ENCODE results near the gene ENG.
A peak's percentile ranks its signal among the peaks of the same experiment; 100 is the strongest.
"Not testable (repeated sequence)": the region's sequence is repeated elsewhere in the genome, so short reads cannot be mapped to it uniquely, and the experiment has no call there.

ENG gene

DNA sequence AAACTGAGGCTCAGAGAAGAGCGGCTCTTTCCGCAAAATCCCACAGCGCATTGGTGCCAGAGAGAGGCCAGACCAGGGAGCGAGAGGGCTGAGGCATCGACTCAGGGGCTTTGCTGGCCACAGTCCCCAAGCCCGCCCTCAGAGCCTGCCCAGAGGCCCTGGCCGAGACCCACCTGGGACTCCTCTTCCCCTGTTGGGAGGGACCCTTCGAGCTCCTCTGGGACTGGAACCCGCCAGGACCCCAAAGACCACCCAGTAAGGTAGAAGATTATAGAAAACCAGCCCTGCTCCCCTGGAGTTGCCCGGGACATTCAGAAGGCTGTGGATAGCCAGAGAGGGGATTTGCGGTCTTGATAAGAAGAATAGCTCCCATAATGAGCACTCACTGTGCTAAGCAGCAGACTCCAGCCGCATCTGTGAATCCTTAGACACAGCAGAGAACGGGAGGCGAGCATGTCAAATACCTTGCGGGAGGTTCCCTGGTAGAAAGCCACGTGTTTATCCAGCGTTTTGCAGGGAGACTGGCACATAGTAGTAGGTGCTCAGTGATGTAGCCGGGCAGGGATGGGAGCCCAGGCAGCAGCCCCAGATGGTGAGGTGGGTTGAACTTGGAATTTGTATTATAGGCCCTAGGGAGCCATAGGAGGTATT lies 23.7 kb upstream of the ENG start:
- no peak for DNase-seq

DNA sequence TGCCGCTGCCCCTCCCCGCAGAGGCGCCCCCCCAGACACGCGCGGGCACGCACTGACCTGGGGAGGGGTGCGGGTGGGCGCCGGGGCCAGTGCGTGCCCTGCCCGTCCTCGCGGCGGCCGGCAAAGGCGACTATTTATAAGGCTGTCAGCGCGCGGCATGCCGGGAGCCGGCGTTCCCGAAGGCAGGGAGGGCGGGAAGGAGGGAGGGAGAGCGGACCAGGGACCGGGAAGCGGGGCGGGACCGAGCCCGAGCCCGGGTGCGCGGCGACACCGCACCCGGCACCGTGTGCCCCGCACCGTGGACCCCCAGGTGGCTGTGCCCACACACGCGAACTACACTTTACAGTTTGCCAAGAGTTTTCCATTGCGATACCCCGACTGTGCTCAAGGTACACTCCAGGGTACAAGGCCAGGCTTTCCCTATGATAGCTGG lies 23.1 kb upstream of the ENG start, which contains the start of gene AK1:
AK1 (minus strand) TSS at position 110 of the 433 bp plus-strand sequence. CDS start 3,058 bp downstream, outside the sequence.
- peak; percentile 66 for DNase-seq

DNA sequence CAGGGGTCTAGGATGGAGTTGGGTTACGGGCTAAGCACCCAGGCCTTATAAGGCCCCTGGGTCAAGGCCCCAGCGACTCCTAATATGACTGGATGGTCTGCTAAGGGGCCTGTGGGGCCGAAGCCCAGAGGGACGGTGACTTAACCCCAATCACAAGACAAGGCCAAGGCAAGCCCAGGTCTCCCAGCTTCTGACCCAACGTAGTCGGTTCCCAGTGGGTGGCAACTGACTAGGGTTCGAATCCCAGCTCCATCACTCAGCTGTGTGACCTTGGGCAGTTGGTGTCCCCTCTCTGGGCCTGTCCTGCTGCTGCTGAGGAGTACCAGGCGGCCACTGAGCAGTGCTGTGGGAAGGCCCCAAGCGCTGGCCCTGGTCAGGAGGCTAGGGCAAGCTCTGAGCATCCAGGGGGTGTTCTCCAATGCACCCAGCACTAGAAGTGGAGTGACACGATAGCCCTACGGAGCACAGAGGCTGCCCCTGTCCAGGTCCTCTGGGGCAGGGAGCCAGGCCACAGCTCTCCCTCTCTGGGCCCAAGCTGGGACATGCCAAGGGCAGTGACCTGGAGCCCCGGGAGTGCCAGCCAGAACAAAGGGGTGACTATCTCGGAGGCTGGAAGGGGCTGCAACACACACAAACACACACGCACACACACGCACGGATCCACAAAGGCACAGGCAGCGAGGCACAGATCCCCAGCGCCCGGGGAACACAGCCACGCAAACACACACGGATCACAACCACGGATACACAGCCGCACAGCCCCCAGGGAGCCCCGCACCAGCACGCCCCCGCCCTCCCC lies 22.5 kb upstream of the ENG start:
- DNase-seq = peak; percentile 29

DNA sequence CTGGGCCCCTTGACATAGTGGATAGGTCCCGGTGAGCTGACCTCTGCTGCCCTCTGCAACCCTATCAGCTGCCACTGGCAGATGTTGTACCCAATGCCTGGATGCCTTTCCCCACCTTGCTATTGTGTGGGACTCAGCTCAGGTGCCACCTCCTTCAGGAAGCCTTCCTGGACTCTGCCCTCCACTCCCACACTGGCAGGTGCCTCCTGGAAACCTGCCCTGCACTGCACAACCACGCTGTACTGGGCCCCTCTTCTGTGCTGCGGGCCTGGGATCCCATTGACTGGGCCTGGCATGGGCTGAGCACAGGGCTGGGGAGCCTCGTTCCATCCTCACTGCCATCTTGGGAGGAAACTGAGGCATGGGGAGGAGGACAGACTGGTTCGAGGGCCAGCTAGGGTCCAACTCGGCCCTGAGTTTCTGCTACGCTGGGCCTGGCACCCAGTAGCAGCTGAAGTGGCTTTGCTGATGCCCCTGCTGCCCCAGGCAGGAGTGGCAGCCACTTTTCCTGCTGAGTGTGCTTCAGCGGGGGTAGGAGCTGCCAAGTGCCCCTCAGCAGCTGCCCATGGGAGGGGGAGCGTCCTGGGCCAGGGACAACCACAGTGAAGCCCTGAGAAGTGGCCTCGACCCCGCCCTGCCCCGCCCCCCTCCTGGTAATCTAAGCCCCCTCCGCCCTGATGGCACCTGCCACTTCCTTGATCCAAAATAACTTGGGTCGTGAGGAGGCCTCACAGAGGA lies 21.7 kb upstream of the ENG start:
- DNase-seq = no peak

DNA sequence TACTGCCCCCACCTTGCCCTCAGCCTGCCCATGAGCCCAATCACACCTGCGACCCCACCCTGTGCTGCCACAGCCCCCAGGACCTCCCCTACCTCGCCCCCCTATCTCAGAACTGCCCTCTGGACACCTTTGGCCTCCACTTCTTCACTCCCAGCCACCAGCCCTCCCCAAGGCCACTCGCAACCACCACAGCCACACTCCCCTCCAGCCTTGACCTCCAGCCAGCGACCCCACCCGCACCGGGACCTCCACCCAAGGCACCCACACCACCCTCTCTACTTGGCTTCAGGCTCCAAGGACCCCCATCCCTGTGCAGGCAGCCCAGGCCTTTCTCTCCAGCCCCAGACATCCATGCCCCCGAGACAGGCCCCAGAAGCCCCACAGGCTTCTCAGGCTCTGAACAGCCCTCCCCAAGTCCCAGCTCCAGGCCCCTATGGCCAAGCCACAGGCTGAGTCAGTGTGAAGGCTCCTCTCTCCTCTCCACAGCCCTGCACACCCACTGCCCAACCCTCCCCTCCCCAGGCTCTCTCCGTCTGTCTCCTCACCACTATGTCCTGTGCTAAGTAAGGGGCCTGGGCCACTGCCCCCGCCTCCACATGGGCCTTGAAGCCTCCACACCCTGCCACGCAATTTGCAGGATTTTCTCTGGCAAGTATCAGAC lies 21.0 kb upstream of the ENG start:
- DNase-seq = no peak

DNA sequence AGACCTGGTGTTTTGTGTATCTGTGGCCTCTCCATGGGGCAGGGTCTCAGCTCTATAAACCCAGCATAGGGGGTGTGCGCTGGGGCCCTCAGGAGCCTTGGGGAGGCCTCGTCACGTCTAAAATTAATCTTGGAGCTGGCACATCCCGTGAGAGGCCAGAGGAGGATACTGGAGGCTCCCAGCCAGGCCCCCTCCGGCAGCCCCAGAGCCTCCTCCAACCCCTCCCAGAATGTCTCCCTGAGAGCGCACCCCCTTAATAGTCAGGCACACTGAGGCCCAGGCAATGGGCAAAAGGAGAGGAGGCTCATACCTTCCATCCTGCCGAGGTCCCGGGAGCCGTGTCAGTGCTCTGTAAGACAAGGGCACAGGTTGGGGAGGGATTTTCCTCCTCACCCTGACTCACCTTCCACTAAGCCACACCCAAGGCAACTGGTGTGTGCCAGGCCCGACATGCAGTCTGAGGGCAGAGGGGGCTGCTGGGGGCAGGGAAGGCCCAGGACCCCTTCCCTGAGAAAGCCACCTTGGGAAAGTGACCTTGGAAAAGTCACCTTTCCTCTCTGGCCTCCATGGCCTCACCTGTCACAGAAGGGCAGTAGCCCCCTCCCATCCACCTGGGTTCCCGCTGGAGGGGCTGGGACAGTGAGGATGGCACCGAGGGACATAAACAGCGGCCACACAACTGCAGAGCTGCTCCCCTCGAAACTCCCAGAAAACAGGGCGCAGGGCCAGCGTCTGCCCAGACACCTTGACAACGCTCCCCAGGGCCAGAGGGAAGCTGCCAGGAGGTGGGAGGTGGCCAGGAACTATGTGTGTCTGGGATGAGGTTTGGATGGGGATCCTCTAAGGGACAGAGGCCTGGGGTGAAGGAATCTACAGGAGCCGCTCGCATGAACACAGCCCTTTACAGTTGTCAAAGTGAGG lies 20.1 kb upstream of the ENG start:
- DNase-seq = no peak

DNA sequence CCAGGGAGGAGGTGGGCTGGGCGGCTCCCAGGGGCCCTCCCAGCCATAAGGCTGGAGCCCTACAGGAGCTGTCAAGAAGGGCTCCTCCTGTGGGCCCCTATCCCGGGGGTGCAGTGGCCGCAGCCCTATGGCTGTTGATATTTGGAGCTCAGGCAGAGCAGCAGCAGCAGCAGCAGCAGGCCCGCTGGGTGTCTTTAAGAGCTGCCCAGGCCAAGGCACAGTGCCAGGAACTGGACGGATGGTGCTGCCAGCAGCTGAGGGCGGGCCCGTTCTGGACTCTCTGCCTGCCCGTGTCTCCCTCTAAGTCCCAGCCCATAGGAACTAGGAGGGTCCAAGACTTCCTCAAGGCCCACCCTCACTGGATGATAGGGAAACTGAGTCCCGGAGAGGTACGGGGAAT lies 19.4 kb upstream of the ENG start:
- no peak for DNase-seq

DNA sequence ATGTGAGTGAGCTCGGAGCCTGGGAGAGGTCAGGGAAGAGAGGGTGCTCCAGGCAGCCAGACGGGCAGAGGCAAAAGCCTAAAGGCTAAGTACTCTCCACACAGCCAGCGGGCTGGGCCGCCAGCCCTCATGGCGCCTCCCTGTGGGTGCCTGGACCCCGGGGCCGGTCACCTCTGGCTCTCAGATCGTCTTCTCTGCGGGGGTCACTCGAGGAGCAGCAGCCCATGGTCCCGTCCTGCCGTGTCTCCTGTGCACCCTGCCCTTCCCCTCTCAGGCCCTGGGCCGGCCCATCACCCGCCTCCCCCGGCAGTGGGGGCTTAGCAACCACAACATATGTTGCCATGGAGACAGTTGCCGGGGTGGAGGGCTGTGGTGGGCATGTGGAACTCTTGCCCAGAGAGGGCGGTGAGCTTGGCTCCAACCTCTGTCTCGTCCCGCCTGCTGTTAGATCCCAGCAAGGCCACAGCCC lies 18.8 kb upstream of the ENG start:
- no peak for DNase-seq

DNA sequence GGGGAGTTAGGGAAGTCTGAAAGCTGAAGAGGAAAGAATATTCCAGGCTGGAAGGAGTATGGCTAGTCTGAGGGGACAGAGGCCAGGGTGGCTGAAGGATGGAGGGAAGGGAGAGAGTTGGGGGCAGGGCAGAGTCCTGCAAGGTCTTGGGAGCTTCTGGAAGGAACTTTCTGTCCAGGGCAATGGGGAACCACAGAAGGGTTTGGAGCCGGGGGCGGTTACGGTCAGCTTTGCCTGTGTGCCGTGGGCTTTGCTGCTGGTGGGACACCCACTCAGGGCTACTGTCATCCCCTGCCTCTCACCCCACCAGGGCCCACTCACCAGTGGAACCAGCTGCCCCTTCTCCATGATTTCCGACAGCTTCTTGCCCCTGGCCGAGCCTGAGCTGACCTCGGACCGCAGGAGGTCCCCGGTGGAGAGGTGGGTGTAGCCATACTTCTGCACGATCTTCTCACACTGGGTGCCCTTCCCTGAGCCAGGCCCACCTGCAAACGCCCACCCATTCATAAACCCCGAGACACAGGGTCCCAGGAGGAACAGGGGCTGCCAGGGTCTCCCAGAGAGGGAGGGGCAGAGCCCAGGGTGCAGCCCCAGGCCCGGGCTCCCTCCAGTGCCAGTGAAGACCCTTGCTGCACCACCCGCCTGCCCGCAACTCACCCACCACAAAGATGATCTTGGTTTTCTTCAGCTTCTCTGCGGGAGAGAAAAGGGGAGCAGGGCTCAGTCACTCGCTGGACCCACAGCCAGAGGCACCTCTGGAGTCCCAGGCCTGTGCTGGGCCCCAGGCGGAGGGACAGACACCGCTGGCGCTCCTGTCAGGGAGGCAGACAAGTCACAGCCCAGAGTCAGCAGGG lies 18.1 kb upstream of the ENG start:
- no peak for DNase-seq

DNA sequence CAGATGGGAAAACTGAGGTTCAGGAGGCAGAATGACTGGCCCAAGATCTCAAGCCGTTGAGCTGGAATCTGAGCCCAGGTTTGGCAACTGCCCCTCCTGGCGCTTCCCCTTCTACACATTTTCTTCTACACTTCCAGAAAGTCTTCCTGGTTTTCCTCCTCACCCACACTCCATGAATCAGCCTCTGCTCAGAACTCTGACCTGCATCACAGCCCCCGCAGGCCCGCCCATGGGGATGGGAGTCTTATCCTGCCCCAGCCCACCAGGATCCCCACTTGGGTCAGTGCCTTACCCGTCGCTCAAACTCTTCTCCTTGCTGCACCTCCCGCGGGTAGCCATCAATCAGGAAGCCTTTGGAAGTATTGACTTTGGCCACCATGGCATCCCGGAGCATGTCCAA lies 17.1 kb upstream of the ENG start:
- DNase-seq = no peak

DNA sequence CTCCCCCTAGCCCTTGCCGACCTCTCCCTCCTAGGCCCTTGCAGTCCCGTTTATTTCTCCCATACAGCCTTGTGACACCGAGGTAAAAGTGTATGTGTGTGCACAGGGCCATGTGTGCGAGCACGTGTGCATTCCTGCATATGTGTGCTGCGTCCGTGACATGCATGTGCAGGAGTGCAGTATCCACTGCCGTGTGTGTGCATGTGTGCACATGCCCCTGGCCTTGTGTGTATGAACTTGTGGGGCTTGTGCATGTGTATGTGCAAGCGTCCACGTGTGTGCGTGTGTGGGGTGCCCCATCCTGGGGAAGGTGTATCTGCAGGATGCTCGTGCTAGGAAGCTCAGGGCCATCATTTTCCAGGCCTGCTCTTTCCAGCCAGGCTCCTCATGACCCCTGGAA lies 16.4 kb upstream of the ENG start:
- no peak for DNase-seq

DNA sequence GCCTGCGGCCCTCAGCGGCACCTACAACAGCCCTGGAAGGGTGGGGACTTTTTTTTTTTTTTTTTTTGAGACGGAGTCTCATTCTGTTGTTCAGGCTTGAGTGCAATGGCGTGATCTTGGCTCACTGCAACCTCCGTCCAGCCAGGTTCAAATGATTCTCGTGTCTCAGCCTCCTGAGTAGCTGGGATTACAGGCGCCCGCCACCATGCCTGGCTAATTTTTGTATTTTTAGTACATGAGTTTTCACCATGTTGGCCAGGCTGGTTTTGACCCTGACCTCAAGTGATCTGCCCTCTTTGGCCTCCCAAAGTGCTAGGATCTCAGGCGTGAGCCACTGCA lies 15.7 kb upstream of the ENG start:
- not testable (repeated sequence) for DNase-seq

DNA sequence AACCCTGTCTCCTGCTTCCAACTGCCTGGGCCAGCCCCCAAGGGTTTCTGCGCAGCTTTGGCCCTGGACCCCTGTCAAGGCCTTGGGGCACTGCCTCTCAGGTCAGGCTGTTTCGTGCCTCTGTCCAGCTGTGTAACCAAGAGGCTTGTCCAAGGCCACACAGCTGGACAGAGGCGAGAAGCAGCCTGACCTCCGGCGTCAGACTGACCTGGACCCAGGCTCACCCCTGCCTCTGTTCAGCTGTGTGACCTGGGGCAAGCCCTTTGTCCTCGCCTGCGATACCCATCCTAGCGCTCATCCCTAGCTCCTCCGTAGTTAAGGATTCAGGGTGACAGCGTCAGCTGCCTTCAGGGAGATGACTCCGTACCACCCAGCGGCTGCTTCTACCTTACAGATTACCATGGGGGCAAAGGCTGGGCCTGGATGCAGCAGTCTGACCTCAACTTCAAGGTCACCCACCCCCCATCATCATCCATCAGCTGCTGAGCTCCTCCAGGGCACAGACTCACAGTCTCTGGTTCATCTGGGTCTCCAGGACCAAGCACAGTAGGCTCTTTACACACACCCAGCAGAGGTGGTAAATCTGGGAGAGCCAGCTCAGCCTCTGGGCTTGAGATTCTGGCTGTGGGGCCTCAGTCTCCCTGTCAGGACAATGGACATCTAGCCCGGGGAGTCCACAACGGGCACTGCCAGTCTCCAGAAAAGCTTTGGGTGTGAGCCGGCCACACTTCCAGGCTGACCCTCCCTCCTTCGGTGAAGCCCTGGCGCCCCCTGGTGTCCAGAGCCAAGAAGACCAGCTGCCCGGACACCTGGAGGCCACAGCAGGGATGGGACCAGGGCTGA lies 15.1 kb upstream of the ENG start:
- peak; percentile 62 for DNase-seq

DNA sequence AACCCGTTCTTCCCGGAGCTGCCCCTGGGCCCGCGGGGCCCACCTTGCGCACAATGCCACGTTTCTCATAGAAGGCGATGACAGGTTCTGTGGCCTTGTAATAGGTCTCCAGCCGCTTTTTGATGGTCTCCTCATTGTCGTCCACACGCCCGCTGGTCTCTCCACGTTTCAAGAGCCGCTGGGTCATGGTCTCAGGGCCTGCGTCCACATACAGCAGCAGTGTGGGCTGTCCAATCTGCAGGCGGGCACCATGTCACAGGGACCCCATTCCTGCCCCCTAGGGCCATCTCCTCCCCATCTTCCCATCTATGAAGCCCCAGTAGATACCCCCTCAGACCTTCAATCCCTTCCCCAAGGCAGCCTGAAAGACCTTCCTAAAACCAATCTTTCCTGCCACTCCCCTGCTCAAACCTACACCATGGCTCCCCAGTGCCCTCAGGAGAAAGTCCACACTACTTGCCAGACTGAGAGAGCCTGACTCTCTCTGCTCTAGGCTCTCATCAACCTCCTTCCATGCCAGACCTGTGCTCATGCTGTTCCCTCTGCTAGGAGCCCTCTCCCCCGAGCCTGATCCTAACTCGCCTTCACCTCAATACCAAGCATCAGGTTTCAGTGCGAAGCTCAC lies 13.9 kb upstream of the ENG start:
- DNase-seq = no peak

DNA sequence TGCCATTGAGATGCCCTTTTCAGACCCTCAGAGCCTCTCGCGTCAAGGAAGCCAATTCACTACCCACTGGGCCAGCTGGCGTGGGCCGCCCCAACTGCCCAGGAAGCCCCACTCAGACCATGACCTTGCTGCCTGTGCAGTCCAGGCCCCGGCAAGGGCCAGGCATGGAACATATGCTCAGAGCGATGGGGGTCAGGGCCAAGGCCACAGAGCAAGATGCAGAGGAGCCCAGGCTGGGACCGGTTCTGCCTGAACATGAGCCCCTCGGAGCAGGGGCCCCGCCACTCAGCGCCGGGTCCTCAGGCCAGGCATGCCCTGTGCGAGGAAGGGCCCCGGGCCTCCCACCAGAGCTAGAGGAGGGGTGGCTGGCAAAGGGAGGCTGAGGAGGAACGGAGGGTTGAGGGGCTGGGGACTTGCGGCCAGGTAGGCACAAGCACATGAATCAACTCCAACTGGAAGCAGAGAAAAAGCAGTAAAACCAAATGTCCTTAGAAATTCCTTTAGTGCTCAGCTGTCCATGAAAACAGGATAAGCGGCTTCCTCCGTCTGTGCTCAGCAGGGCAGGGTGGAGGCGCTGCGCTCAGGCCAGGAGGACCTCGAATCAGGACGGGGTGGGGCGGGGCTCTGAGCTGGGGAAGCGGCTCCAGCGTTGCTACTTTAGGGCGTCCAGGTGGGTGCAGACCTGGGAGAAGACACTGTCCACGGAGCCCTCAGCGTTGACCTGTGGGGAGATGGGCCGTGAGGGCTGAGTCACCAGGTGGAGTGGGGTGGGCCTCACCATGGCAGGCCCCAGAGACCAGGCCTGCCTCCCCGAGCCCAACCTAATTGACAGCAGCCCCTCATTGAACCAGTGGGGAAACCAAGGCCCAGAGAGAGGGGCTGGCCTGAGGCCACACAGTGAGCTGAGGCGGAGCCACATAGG lies 13.2 kb upstream of the ENG start:
- DNase-seq = no peak

DNA sequence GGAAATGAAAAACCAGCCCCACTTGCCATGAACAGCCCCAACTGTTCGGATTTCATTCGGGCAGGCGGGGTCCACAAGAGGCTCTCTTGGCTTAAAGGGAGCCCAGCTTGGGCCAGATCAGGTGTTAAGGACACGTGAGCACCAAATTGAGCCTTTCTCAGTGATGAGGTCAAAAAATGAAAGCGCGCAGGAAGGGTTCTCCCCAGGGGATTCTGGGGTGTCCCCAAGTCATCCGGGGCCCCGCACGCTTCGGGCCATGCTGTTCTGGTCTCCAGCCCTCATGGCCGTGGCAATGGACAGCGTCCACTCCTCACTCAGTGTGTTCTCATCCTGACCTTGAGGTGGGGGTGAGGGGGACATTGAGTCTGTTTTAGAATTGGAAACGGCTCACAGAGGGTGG lies 12.1 kb upstream of the ENG start:
- no peak for DNase-seq

DNA sequence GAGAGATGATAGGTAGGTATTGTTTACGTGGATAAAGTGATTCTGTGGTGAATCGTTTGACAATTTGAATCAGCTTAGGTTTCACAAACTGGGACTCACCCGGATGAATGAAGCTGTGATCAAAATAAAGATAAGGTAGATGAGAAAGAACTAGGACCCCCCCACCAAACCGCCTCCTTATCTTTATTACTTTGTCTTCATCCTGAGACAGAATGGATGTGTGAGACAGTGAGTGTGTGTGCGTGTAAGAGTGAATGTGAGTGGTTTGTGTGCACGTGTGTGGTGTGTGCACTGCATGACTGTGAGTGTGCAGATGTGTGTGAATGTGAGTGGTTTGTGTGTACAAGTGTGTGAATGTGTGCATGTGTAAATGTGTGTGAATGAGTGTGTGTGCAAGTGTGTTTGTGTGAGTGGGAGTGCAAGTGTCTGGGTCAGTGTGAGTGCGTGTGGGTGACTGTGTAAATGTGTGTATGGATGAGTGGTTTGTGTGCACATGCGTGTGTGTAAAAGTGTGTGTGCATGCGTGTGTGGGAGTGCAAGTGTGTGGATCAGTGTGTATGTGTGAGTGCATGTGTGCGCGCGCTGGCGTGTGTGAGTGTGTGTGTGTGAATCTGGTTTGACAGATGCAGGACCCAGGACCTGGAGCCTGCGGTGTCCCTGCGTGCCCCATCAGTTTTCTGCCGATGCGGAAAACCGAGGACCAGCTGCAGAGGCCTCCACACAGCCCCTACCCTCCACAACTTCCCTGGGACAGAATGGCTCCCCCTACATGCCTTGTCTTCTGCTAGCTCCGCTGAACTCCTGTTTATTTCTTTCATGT lies 11.4 kb upstream of the ENG start:
- no peak for DNase-seq

DNA sequence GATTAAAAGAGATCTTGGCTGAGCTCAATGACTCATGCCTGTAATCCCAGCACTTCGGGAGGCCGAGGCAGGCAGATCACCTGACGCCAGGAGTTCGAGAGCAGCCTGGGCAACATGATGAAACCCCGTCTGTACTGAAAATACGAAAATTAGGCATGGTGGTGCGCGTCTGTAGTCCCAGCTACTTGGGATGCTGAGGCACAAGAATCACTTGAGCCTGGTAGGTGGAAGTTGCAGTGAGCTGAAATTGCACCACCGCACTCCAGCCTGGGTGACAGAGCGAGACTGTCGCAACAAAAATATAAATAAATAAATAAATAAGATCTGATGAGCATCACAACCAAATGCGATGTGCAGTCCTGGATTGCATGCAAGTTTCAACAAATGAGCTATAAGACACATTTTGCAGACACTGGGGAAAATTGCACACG lies 8.7 kb upstream of the ENG start:
- no peak for DNase-seq

Measured in NCI-H510A treated with DMSO at 0.1 percent for 48 hours (cell line).